ENCODE measurements around the gene PSTPIP2. TPM values are rescaled to one million over a fixed set of nuclear protein-coding genes. Genes with fewer than 3 reads are reported as not detected.

PSTPIP2 gene
- total RNA-seq, 4 donors from 2014 or later: 0.59 to 5.9 (median 3.2) TPM

- Histone ChIP-seq H3K36me3 (no peaks in the 10 kb centered on the region), H3K4me3 (no peak overlapping the region), H3K27me3 (no peaks in the 10 kb centered on the region), H3K9me3 (no peaks in the 10 kb centered on the region), H3K27ac (no peak overlapping the region), H3K4me1 (peaks cover 6 to 10% of the 10 kb centered on the region in 2 donors)
- intact Hi-C loops (cut with DNase I; ENCODE audit: low total_unique reads): loop anchor here (10.0 kb wide), 1 partner anchor 399 kb away; no protein-coding TSS in a partner anchor
- peak; percentile 26 to 44 for DNase-seq
- TF ChIP-seq POLR2A (IDR thresholded peaks at IDR 0.05): no peak
- TF ChIP-seq CTCF (IDR thresholded peaks at IDR 0.05): peak; percentile 64 to 70 (median 66)
Measured at GRCh38 chr18:46073474-46074331, 1.6 kb upstream of the PSTPIP2 start.

GRCh38 chr18:46072959-46073358 is 899 bp upstream of the PSTPIP2 start:
- peaks cover 6 to 10% of the 10 kb centered on the region in 2 donors for H3K4me1 ChIP-seq
- no peaks in the 10 kb centered on the region for H3K36me3 ChIP-seq
- H3K9me3 ChIP-seq: no peaks in the 10 kb centered on the region
- H3K4me3 ChIP-seq: no peak overlapping the region
- intact Hi-C loops (cut with DNase I; ENCODE audit: low total_unique reads): loop anchor here (10.0 kb wide), 1 partner anchor 398 kb away; no protein-coding TSS in a partner anchor
- H3K27ac ChIP-seq: no peak overlapping the region
- TF ChIP-seq POLR2A (IDR thresholded peaks at IDR 0.05) (no peak), CTCF (IDR thresholded peaks at IDR 0.05) (no peak)
- H3K27me3 ChIP-seq: no peaks in the 10 kb centered on the region
- no peak for DNase-seq

- no peak for TF ChIP-seq CTCF (IDR thresholded peaks at IDR 0.05)
- peak overlapping the region; percentile 33 to 63 for H3K4me3 ChIP-seq
- DNase-seq: no peak
- H3K9me3 ChIP-seq: no peaks in the 10 kb centered on the region
- peaks cover 6 to 10% of the 10 kb centered on the region in 2 donors for H3K4me1 ChIP-seq
- no peaks in the 10 kb centered on the region for H3K27me3 ChIP-seq
- peak overlapping the region in 1 of 2 donors; percentile 29 for H3K27ac ChIP-seq
- H3K36me3 ChIP-seq: no peaks in the 10 kb centered on the region
- intact Hi-C loops (cut with DNase I; ENCODE audit: low total_unique reads): loop anchor here (10.0 kb wide), 1 partner anchor 398 kb away; no protein-coding TSS in a partner anchor
Measured at GRCh38 chr18:46072376-46072867, 362 bp upstream of the PSTPIP2 start.

- TF ChIP-seq CTCF (IDR thresholded peaks at IDR 0.05) (no peak), POLR2A (IDR thresholded peaks at IDR 0.05) (no peak)
- H3K27me3 ChIP-seq: no peaks in the 10 kb centered on the region
- no peaks in the 10 kb centered on the region for H3K36me3 ChIP-seq
- intact Hi-C loops (cut with DNase I; ENCODE audit: low total_unique reads): loop anchor here (10.0 kb wide), 1 partner anchor 396 kb away; no protein-coding TSS in a partner anchor
- DNase-seq: no peak
- peaks cover 6 to 10% of the 10 kb centered on the region in 2 donors for H3K4me1 ChIP-seq
- peak overlapping the region in 1 of 2 donors; percentile 29 for H3K27ac ChIP-seq
- H3K9me3 ChIP-seq: no peaks in the 10 kb centered on the region
- H3K4me3 ChIP-seq: peak overlapping the region; percentile 33 to 63
Measured at GRCh38 chr18:46070815-46071652, 1.0 kb downstream of the PSTPIP2 start.

All from uterus (tissue), 4 donors.